ENCODE data around the gene SFMBT2. TPM values are rescaled to one million over a fixed set of nuclear protein-coding genes. Genes with fewer than 3 reads are reported as not detected.
A peak's percentile ranks its signal among the peaks of the same experiment; 100 is the strongest.

SFMBT2 gene
- total RNA-seq, 3 donors from 2014 or later (not counting 1 experiment from before 2014, with no cell fraction given), result 50.4 to 70.4 (median 52.2) TPM

DNA sequence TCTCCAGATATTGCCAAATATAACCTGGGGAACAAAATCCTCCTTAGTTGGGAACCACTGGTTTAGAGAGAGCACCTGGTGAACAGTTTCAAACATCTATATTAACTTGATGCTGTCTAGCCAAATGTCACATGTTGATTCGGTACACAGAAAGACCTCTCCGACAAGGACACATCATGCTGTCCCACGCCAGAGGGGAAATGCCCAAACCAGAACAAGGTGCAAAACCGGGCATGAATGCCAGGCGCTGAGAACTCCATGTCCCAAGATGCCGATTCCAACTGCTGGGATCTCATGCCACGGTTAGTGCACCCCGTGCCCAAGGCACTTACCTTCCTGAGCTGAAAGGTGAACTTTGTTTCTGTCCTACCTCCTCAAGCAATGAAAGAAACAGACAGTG is 100.8 kb downstream of the SFMBT2 start:
- intact Hi-C loops (cut with micrococcal nuclease), result no loop called here
- Mint-ChIP-seq H3K27ac (no peak overlapping the region), H3K4me1 (peaks cover 79 to 86% of the 10 kb centered on the region in 2 donors)

DNA sequence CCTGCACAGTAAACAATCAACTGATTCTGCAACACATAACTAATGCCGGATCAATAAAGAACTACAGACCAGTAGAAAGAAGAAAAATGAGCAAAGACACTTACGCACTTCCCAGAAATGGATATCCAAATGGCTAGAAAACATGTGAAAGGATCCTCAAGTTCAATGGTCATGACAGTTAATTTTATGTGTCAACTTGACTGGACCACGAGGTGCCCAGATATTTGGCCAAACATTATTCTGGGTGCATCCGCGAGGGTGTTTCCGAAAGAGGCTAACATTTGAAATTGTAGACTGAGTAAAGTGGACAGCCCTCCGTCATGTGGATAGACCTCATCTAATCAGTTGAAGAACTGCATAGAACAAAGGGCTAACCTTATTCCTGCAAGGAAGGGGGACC is 102.0 kb downstream of the SFMBT2 start:
- no peak for ATAC-seq
- Mint-ChIP-seq H3K27ac (peak overlapping the region; percentile 4 to 20), H3K36me3 (no peaks in the 10 kb centered on the region), H3K4me3 (no peak overlapping the region), H3K9me3 (no peaks in the 10 kb centered on the region), H3K4me1 (peaks cover 83 to 84% of the 10 kb centered on the region in 2 donors), H3K27me3 (ENCODE audit: low read depth in 2 of 2) (no peaks in the 10 kb centered on the region)
- intact Hi-C loops (cut with micrococcal nuclease), result no loop called here
- TF ChIP-seq CTCF (IDR thresholded peaks at IDR 0.05), result no peak
- Histone ChIP-seq H3K27ac (ENCODE audit: low read length) (no peak overlapping the region), H3K27me3 (ENCODE audit: control insufficient read depth, insufficient read depth, low read length) (no peaks in the 10 kb centered on the region), H3K36me3 (ENCODE audit: control insufficient read depth, insufficient read depth, low read length) (no peaks in the 10 kb centered on the region), H3K9me3 (ENCODE audit: control insufficient read depth, insufficient read depth, low read length) (no peaks in the 10 kb centered on the region), H3K4me1 (ENCODE audit: control insufficient read depth, insufficient read depth, low read length) (no peaks in the 10 kb centered on the region), H3K4me3 (ENCODE audit: low read length) (no peak overlapping the region)
- WGBS (ENCODE audit: insufficient coverage), result 97% methylated on average over 7 of the region's 7 CpGs
- DNase-seq, result no peak

More for the DNA sequence above, 100.8 kb downstream of the SFMBT2 start:
- Mint-ChIP-seq H3K4me3 (no peak overlapping the region), H3K27me3 (ENCODE audit: low read depth in 2 of 2) (no peaks in the 10 kb centered on the region), H3K9me3 (no peaks in the 10 kb centered on the region), H3K36me3 (no peaks in the 10 kb centered on the region)
- Histone ChIP-seq H3K36me3 (ENCODE audit: control insufficient read depth, insufficient read depth, low read length) (no peaks in the 10 kb centered on the region), H3K9me3 (ENCODE audit: control insufficient read depth, insufficient read depth, low read length) (no peaks in the 10 kb centered on the region), H3K4me3 (ENCODE audit: low read length) (no peak overlapping the region), H3K27me3 (ENCODE audit: control insufficient read depth, insufficient read depth, low read length) (no peaks in the 10 kb centered on the region), H3K27ac (ENCODE audit: low read length) (no peak overlapping the region), H3K4me1 (ENCODE audit: control insufficient read depth, insufficient read depth, low read length) (peaks cover 5% of the 10 kb centered on the region)
- TF ChIP-seq CTCF (IDR thresholded peaks at IDR 0.05), result no peak
- ATAC-seq (no peak), DNase-seq (no peak)
- 98% methylated on average over 8 of the region's 8 CpGs for WGBS (ENCODE audit: insufficient coverage)

DNA sequence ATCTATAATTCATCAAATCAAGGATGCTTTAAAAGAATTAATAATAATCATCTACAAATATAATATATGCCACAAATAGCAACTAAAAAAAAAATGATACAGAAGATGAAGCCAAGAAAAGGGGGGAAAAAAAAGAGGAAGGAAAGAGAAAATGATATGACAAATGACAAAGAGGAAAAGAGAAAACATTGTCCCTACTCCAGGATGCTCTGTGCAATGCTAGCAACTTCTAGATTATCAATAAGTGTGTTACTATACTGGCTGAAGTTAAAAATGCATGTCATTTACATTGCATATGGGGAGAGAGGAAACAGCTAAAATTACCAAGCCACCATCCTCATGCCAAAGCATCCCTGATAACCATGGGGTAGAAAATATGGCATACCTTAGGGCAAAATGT is 104.2 kb downstream of the SFMBT2 start:
- no peaks in the 10 kb centered on the region for H3K9me3 Mint-ChIP-seq
- Histone ChIP-seq H3K4me1 (ENCODE audit: control insufficient read depth, insufficient read depth, low read length) (no peaks in the 10 kb centered on the region), H3K4me3 (ENCODE audit: low read length) (no peak overlapping the region), H3K9me3 (ENCODE audit: control insufficient read depth, insufficient read depth, low read length) (no peaks in the 10 kb centered on the region), H3K36me3 (ENCODE audit: control insufficient read depth, insufficient read depth, low read length) (no peaks in the 10 kb centered on the region), H3K27me3 (ENCODE audit: control insufficient read depth, insufficient read depth, low read length) (no peaks in the 10 kb centered on the region), H3K27ac (ENCODE audit: low read length) (peak overlapping the region; percentile 17)
- no peaks in the 10 kb centered on the region for H3K36me3 Mint-ChIP-seq
- peak overlapping the region; percentile 40 for H3K4me3 Mint-ChIP-seq
- no peak for DNase-seq
- H3K27ac Mint-ChIP-seq, result peak overlapping the region in 1 of 2 donors; percentile 10
- ATAC-seq, result no peak
- H3K27me3 Mint-ChIP-seq (ENCODE audit: low read depth in 2 of 2), result no peaks in the 10 kb centered on the region
- intact Hi-C loops (cut with micrococcal nuclease), result no loop called here
- peaks cover 83 to 84% of the 10 kb centered on the region in 2 donors for H3K4me1 Mint-ChIP-seq
- no peak for TF ChIP-seq CTCF (IDR thresholded peaks at IDR 0.05)

DNA sequence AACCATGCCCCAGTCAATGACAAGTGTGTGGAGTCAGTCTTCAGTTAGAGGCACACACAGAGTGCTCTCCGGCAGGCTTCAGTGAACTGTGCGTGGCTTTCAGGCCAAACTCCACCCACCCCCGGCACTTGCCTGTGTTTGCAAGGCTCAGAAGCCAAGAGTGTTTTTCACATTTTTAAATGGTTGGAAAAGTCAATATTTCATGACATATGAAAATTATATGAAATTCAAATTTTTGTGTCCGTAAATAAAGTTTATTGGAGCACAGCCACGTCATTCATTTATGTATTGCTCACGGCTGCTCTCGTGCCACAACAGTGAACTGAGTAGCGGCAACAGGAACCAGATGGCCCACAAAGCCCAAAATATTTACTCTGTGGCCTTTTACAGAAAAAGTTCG is 104.7 kb downstream of the SFMBT2 start:
- Mint-ChIP-seq H3K4me1 (peaks cover 84 to 85% of the 10 kb centered on the region in 2 donors), H3K4me3 (peak overlapping the region; percentile 40), H3K36me3 (no peaks in the 10 kb centered on the region), H3K27me3 (ENCODE audit: low read depth in 2 of 2) (no peaks in the 10 kb centered on the region), H3K27ac (peak overlapping the region; percentile 10 to 49), H3K9me3 (no peaks in the 10 kb centered on the region)
- Histone ChIP-seq H3K4me1 (ENCODE audit: control insufficient read depth, insufficient read depth, low read length) (no peaks in the 10 kb centered on the region), H3K27ac (ENCODE audit: low read length) (peak overlapping the region; percentile 13), H3K27me3 (ENCODE audit: control insufficient read depth, insufficient read depth, low read length) (no peaks in the 10 kb centered on the region), H3K36me3 (ENCODE audit: control insufficient read depth, insufficient read depth, low read length) (no peaks in the 10 kb centered on the region), H3K9me3 (ENCODE audit: control insufficient read depth, insufficient read depth, low read length) (no peaks in the 10 kb centered on the region), H3K4me3 (ENCODE audit: low read length) (no peak overlapping the region)
- DNase-seq, result no peak
- TF ChIP-seq CTCF (IDR thresholded peaks at IDR 0.05), result no peak
- ATAC-seq, result peak in 2 of 3 donors; percentile 47 to 70
- intact Hi-C loops (cut with micrococcal nuclease), result no loop called here
- WGBS (ENCODE audit: insufficient coverage), result 40% methylated on average over 9 of the region's 9 CpGs

Measured in natural killer cell (primary cell).